WTC11 (cell line): Measurements from ENCODE around the gene SMIM13.

Source experiments
- AFF4 ChIP-seq: sonication (generic); formaldehyde crosslinking; IDR thresholded peaks from 2 replicates; pipeline ENCODE4 v1.8.1; 2023; ENCODE audit warnings: mild to moderate bottlenecking, missing genetic modification reagents, borderline replicate concordance
- ATF2 ChIP-seq: sonication (generic); formaldehyde crosslinking; IDR thresholded peaks from 2 replicates; pipeline ENCODE4 v1.8.1; 2022; ENCODE audit warnings: low read depth, missing genetic modification reagents, borderline replicate concordance
- FOXK1 ChIP-seq: sonication (generic); formaldehyde crosslinking; IDR thresholded peaks from 2 replicates; pipeline ENCODE4 v1.8.0; 2022; ENCODE audit warnings: mild to moderate bottlenecking, moderate library complexity, missing genetic modification reagents
- IRF2 ChIP-seq: sonication (generic); formaldehyde crosslinking; IDR thresholded peaks from 2 replicates; pipeline ENCODE4 v1.8.0; 2022; ENCODE audit warnings: low read depth, missing genetic modification reagents, borderline replicate concordance
- JUN ChIP-seq: sonication (generic); formaldehyde crosslinking; IDR thresholded peaks from 2 replicates; pipeline ENCODE4 v1.8.0; 2023; ENCODE audit warnings: mild to moderate bottlenecking, missing genetic modification reagents
- MXD4 ChIP-seq: fragments of 250-450 bp; sonication (Bioruptor Pico); IDR thresholded peaks from 2 replicates; pipeline ENCODE4 v1.8.0; 2021; ENCODE audit warnings: mild to moderate bottlenecking, moderate library complexity, borderline replicate concordance
- ZBTB21 ChIP-seq: sonication (generic); formaldehyde crosslinking; IDR thresholded peaks from 2 replicates; pipeline ENCODE4 v1.8.1; 2023; ENCODE audit warnings: mild to moderate bottlenecking, missing genetic modification reagents, borderline replicate concordance
- ZNF423 ChIP-seq: fragments of 250-450 bp; sonication (Bioruptor Pico); IDR thresholded peaks from 2 replicates; pipeline ENCODE4 v2.1.2; 2022; ENCODE audit warnings: mild to moderate bottlenecking, moderate library complexity
- TF ChIP-seq, protein P1 (sequence below): fragments of 200-600 bp; IDR thresholded peaks from 2 replicates; pipeline ENCODE4 v1.8.0; 2022; ENCODE audit warnings: antibody characterized with exemption
- TF ChIP-seq, protein P2 (sequence below): sonication (generic); formaldehyde crosslinking; conservative IDR thresholded peaks from 2 replicates; pipeline ENCODE4 v1.8.1; 2022; ENCODE audit warnings: mild to moderate bottlenecking, missing genetic modification reagents
- TF ChIP-seq, protein P3 (sequence below): sonication (generic); formaldehyde crosslinking; IDR thresholded peaks from 2 replicates; pipeline ENCODE4 v1.8.1; 2022; ENCODE audit warnings: mild to moderate bottlenecking, moderate library complexity, missing genetic modification reagents

DNA sequence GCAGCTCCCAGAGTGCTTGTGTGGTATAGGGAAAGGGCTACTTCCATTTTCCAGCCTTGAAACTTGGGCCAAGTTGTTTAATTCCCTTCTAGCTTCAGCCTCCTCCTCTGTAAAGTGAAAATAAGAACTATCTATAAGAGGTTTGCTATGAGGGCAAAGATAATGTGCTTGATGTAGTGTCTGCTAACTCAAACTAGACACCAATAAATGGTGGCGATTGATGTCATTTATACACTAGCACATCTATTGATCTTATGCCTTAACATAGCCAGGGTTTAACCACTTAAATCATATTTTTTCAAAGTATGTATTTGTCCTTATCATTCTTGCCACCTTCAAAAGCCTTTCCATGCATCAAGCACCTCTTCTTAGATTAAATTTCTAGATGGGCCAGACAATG, 83.6 kb downstream of the SMIM13 start:
- TF ChIP-seq AFF4 (CRISPR knock-in tag) (no peak), MXD4 (CRISPR knock-in tag) (no peak), JUN (CRISPR knock-in tag) (no peak), FOXK1 (CRISPR knock-in tag) (no peak), ZBTB21 (CRISPR knock-in tag) (no peak), IRF2 (CRISPR knock-in tag) (no peak), ATF2 (no peak), ZNF423 (CRISPR knock-in tag) (no peak)
- TF ChIP-seq, protein P1, sequence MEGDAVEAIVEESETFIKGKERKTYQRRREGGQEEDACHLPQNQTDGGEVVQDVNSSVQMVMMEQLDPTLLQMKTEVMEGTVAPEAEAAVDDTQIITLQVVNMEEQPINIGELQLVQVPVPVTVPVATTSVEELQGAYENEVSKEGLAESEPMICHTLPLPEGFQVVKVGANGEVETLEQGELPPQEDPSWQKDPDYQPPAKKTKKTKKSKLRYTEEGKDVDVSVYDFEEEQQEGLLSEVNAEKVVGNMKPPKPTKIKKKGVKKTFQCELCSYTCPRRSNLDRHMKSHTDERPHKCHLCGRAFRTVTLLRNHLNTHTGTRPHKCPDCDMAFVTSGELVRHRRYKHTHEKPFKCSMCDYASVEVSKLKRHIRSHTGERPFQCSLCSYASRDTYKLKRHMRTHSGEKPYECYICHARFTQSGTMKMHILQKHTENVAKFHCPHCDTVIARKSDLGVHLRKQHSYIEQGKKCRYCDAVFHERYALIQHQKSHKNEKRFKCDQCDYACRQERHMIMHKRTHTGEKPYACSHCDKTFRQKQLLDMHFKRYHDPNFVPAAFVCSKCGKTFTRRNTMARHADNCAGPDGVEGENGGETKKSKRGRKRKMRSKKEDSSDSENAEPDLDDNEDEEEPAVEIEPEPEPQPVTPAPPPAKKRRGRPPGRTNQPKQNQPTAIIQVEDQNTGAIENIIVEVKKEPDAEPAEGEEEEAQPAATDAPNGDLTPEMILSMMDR: no peak
- TF ChIP-seq, protein P2, sequence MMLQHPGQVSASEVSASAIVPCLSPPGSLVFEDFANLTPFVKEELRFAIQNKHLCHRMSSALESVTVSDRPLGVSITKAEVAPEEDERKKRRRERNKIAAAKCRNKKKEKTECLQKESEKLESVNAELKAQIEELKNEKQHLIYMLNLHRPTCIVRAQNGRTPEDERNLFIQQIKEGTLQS (CRISPR knock-in tag): no peak
- TF ChIP-seq, protein P3, sequence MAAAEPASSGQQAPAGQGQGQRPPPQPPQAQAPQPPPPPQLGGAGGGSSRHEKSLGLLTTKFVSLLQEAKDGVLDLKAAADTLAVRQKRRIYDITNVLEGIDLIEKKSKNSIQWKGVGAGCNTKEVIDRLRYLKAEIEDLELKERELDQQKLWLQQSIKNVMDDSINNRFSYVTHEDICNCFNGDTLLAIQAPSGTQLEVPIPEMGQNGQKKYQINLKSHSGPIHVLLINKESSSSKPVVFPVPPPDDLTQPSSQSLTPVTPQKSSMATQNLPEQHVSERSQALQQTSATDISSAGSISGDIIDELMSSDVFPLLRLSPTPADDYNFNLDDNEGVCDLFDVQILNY: no peak
